Suprapubic skin (tissue), 4 donors: ENCODE measurements around the gene RNF40.

Experiments
- POLR2A ChIP-seq, 2 donors: fragments of 450-650 bp; IDR thresholded peaks; one replicate each; pipeline ENCODE4 v1.6.1; 2017; ENCODE audit warnings: antibody characterized with exemption in 2 of 2, mild to moderate bottlenecking in 2 of 2, moderate library complexity in 2 of 2
- POLR2AphosphoS5 ChIP-seq, 3 donors: sonication (generic); formaldehyde crosslinking; IDR thresholded peaks; one replicate each; pipeline ENCODE4 v1.6.1; 2017; ENCODE audit warnings: antibody characterized with exemption in 3 of 3
- TF ChIP-seq, protein P1 (sequence below), 2 donors: fragments of 200-600 bp in 1 of 2; fragments of 450-650 bp in 1 of 2; sonication (generic) in 1 of 2; IDR thresholded peaks; one replicate each; pipeline ENCODE4 v1.5.1; 2016 to 2019; ENCODE audit warnings: antibody characterized with exemption in 2 of 2, mild to moderate bottlenecking in 1 of 2, moderate library complexity in 1 of 2

DNA sequence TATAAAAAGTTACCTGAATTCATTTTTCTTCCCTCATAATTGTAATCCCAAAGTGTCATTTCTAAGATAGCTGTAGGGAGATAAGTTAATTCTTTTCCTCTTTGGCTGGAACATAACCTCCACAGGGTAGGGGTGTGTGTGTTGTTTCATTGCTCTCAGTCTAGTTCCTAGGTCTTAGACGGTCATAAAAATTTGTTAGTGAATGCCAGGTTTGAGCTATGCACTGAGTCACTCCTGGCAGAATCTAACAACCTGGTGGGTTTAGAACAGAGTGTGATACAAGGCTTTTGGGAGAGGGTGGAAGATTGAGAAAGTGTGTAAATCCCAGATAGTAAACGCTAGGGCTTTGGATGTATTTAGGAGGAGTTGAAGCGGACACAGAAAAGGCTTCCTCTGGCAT, 14.8 kb upstream of the RNF40 start:
- TF ChIP-seq POLR2AphosphoS5 (IDR thresholded peaks at IDR 0.05) = no peak
- TF ChIP-seq, protein P1, sequence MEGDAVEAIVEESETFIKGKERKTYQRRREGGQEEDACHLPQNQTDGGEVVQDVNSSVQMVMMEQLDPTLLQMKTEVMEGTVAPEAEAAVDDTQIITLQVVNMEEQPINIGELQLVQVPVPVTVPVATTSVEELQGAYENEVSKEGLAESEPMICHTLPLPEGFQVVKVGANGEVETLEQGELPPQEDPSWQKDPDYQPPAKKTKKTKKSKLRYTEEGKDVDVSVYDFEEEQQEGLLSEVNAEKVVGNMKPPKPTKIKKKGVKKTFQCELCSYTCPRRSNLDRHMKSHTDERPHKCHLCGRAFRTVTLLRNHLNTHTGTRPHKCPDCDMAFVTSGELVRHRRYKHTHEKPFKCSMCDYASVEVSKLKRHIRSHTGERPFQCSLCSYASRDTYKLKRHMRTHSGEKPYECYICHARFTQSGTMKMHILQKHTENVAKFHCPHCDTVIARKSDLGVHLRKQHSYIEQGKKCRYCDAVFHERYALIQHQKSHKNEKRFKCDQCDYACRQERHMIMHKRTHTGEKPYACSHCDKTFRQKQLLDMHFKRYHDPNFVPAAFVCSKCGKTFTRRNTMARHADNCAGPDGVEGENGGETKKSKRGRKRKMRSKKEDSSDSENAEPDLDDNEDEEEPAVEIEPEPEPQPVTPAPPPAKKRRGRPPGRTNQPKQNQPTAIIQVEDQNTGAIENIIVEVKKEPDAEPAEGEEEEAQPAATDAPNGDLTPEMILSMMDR (IDR thresholded peaks at IDR 0.05) = no peak
- TF ChIP-seq POLR2A (IDR thresholded peaks at IDR 0.05) = no peak
